Measurements from ENCODE around the gene POLK.
A peak's percentile ranks its signal among the peaks of the same experiment; 100 is the strongest.
"Not testable (repeated sequence)": the region's sequence is repeated elsewhere in the genome, so short reads cannot be mapped to it uniquely, and the experiment has no call there.

The POLK gene

DNA sequence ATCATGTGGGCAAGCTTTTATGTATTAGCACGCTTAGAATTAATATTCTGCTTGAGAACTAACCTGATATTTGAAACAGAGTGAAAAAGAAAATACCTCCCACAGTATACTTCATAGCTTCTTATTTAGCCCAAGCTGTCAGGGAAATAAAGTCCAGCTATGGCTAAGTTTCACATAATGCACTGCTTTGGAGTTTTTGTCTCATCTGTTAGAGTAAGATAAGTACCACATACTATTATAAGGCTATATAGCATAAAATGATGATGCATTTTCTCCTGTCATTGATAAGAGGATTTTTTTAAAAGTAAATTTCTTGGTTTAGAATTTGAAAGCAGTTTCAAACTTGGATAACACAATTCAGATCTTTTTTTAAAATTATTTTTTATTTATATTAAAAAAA, 97.2 kb downstream of the POLK start:
- no peak for DNase-seq

DNA sequence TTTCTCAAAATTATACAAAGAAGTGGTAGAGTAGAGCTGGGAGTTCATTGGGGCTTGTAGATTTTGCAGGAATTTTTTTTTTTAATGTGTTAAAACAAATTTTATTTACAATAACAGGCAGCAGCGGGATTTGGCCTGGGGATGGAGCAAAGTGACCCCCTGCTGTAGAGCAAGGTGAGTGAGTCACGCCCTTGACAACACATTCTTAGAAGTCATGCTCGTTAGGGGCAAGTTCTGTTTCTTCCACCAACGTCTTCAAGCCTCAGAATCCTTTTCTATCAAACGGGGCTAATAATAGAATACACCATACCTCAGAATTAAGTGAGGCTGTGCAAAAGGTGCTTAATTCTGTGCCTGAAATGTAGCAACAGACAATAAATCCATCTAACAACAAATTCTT, 98.5 kb downstream of the POLK start:
- DNase-seq, result no peak

DNA sequence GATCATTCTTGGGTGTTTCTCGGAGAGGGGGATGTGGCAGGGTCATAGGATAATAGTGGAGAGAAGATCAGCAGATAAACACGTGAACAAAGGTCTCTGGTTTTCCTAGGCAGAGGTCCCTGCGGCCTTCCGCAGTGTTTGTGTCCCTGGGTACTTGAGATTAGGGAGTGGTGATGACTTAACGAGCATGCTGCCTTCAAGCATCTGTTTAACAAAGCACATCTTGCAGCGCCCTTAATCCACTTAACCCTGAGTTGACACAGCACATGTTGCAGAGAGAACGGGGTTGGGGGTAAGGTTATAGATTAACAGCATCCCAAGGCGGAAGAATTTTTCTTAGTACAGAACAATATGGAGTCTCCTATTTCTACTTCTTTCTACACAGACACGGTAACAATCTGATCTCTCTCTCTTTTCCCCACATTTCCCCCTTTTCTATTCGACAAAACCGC, 99.2 kb downstream of the POLK start:
- DNase-seq, result not testable (repeated sequence)

DNA sequence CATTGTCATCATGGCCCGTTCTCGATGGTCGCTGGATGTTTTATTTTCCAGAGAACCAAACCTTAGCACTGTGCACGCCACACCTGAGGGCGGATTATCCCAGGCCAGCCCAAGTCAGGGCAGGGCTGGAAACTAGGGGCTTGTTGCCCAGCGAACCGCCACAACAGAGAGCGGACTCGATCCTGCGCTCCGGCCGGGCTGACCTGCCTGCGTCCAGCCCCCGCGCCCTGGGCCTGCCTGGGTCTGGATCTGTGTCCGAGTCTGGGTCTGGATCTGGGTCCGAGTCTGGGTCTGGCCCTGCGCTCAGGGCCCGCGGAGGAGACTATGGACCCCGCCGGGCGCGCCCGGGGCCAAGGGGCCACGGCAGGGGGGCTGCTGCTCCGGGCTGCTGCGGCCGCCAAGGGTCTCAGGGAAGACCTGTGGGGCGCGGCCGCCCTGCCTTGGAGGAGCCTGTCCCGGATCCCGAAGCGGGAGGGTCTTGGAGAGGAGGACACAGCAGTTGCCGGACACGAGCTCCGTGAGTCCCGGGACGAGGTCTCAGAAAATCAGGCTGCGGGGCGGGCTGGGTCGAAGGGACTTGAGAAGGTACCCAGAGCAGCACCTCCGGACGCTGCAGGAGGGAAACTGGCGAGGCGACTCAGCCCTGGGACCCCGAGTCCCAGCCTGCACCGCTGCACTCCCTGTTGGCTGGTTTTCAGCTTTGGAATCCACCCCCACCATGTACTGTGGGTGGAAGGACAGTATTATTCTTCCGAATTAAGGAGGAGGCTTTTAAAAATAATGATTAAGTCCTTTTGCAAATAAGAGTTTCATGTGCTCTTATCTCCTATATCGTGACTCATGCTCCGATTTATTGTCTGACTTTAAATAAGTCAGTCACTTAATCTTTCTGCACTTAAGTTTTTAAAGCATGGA, 99.9 kb downstream of the POLK start, which contains the start of gene ANKDD1B:
Gene ANKDD1B, plus strand, starts transcription at position 143 of the 915 bp plus-strand sequence. Its CDS starts 182 bp downstream, at position 325.
- DNase-seq, result peak in 4 of 58 donors; percentile 2 to 19 (median 6)

DNA sequence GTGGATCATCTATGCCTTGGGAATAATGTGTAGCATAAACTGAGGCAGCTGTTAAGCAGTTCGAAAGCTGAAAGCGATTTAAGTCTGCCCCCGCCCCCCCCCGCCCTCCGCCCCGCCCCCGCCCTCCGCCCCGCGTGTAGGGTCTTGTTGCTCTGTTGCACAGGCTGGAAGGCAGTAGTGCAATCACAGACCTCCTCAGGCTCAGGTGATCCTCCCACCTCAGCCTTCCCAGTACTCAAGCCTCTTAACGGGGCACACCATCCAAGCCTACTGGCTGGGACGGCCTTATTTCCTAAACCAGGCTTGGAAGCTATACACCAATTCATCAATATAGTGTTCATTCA, 100.5 kb downstream of the POLK start:
- DNase-seq, result no peak

DNA sequence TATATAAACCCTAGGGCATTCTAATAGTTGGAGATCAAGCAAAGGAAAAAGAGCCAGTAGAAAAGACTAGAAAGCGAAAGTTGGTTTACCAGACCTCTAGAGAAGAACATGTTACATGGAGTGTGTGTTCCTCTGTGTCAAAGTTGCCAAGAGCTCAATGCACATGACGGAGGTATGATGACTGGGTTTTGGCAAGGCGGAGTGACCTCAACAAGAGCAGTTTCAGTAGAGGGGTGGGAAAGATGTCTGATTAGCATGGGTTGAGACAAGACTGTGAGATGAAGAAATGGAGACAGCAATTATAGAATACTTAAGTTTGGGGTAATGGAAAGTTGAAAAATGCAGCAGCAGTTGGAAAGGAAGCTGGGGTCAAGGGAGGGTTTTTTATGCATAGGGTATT, 101.2 kb downstream of the POLK start:
- no peak for DNase-seq

DNA sequence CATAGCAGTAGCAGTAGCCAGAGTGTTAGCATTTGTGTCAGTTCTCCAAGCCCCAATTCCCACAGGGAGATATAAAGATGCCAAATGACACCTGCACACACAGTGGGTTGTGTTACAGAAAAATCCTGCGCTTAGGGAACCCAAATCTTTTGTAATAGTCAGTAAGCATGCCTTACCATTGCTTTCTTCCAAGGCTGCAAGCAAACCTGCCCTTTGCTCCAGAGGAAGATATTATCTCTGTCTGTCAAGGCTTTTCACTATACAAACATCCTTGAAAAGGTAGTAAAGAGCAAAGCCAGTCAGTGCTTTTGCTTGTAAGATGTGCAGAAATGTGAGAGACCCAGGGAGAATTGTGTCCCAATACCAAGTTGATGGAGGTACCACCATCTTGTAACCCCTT, 102.5 kb downstream of the POLK start:
- DNase-seq, result no peak

DNA sequence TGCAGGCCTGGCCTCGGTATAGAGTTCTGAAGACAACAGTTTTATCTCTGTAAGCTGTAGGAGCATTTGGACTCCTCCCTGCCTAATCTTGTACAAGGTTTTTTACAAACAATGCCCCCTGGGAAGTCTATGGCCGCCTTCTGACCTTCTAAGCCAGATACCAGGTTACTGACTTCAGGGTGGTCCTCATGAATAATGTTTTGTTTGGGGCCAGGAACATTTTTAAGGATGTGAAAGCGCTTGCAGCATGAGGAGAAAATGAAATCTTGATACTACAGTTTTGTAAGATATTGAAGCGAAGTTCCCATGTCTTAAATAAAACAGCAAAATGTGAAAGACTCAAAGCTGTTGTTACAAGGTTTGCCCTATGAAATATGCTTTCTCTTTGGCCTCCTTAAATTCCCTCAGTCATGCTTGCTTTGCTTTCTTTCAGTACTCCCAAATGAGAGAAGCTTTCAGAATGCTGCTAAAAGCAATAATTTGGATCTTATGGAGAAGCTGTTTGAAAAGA, 104.7 kb downstream of the POLK start:
- no peak for DNase-seq

DNA sequence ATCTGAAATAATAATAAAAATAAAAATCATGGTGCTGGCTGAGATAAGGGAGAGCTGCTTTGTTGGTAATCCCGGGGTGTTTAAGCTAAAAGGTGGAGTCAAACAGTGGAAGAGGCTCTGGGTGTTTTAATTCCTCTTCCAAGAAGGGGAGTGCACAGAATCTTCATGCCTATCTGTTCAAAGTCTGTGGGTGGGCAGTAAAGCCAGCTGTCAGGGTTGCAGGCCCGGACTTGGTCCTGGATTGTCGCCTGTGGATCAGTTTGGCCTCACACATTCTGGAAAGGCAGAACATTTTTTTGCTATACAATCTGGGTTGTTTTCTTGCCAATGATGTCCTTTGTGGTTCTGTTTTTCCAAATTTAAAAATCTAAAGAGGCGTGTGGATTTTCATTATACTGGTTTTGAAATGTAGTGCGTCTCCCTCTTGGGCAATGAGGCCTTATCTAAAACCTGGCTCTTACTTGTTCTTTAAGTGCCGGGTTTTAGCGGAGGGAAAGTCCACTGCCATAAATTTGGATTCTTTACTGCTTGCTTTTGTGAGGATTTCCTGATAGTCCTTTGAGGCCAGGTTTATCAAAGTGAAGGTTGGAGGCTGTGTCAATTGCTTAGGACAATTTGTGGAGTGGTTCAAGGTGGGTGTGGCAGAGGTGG, 105.4 kb downstream of the POLK start:
- peak in 11 of 58 donors; percentile 1 to 23 (median 16) for DNase-seq

DNA sequence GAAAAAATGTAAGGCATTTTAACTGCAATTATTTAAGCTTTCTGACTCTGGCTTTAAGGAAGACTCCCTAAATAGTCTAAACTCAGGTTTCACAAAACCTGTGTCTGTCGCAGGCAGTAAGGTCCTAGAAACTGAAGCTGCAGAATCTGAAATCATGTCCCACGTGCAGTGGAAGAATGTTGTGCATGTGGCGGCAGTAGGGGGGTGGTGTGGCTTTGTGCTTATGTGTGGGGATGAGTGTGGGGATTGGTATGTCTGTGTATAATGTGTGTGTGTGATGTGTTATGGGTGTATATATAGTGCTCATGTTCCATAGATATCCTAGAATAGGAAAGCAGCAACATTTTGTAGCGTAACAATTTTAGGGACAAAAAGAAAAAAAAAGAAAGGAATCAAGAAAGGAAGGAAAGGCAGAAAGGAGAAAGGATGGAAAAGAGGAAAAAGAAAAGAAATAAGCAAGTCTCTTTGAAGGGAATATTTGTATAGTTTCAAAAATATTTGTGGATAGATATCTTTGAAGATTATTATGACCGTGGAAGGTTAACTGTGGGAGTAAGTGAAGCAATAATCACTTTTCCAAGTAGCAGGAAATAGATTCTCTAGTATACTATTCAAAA, 106.2 kb downstream of the POLK start:
- peak in 1 of 58 donors; percentile 1 for DNase-seq

DNA sequence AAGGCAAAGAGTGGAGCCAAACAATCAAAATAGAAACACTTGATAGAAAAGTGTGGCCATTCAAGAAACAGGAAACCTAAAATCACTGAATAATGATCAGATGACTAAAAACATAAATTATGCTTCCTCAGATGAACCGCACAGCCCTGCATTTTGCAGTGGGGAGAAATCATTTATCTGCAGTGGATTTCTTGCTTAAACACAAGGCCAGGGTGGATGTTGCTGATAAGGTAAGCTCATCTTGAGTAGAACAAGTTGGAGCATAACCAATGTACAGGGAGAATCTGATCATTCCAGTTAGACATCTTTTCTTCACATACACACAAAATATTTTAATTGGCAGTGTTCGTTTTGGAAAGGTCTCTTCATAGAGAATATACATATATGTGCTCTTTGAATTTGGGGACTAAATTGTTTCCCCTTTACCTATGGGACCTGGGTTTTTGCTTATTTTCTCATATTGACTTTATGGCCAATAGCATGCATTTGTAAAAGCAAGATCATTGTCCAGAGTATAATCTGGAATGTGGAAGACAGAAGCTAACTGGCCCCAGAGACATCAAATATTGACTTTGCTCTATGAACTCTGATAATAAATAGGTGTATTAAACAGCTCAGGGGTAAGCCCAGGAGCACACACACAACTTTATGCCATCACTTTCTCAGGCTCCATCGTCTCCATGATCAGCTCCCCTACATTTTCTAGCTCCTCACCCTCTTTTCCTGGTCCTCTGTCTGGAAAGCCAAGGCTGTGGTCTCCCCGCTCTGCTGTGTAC, 108.7 kb downstream of the POLK start:
- no peak for DNase-seq

DNA sequence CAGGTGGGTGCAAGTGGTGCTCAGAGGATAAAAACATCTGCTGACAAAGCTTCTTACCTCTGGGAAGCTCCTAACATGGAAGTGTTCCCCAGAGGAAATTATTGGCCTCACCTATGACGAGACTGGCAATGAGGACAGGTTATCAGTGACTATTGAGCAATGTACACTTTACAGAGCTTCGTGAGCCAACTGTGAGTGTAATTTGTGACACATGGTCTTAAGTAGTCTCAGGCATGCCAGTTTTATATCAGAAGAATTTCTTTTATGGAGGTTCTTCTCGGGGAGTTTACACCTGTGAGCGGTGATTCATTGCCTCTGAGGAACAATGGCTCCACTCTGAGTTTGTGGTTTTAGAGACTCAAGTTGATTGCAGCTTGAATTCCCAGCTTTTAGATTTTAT, 110.9 kb downstream of the POLK start:
- DNase-seq, result no peak

DNA sequence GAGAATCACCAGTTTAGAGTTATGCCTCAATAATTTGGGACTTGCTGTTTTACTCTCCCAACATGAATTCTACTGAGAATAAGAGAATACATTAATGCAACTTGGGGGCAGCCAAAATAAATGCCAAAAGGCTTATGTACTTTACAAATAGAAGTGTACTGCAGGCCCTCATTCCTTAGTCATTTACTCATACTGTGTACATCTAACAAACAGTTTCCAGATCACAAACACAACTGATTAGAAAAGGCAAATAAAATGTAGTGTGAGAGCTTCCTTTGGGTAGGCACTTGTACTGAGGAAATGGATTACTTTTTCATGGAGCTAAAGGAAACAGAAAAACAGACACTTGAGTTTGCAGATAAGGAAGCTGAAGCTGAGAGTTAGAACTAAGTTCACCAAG, 112.2 kb downstream of the POLK start:
- no peak for DNase-seq

DNA sequence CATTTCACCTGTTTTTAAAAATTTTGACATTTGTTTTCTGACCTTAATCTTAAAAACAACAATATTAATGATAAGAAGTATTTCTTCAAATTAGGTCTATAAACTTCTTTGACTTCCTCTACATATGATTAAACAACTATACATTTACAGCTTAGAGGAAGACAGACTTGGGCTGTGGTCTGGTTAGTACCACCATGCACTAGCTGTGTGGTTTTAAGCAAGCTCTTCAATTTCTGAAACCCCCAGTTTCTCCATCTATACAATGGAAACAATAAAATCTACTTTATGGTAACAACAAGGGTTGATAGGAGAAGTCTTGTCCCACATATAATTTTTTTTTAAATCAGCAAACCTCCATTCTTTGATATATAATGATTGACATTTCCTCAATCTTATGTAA, 115.3 kb downstream of the POLK start:
- no peak for DNase-seq

DNA sequence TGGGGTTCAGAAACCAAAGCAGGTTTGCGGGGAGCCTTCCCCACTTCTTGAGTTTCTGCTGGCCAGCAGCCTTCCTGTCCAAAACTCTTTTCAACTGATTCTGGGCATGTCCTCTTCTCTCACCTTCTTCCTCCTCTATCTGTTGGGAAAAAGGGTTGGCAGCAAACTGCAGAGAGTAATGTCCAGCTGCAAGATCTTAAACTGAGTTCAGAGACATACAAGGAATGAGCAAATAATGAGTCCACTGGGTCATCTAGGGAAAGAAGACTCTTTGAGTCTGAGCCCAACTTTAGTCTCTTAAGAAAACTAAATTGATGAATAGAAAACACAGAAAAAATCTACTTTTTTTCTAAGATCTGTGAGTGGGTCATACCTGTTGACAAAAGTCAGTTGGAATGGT, 116.1 kb downstream of the POLK start:
- no peak for DNase-seq

DNA sequence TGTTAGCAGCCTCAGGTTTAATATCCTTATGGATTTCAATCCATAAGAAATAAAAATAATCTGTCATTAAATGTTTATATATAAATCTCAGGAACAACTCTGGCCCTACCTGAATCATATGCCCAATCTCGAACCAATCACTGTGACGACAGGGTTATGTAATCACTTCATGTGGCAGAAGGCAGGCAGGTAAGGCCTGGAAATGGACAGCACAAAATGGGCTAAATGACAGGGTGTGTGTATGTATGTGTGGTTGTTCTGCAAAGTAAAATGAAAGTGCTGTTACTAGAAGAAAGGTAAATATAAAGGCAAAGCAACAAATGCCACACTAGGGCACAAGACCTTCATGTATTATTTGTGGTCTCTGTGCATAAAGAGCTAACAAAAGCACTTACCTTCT, 119.2 kb downstream of the POLK start:
- DNase-seq, result no peak

DNA sequence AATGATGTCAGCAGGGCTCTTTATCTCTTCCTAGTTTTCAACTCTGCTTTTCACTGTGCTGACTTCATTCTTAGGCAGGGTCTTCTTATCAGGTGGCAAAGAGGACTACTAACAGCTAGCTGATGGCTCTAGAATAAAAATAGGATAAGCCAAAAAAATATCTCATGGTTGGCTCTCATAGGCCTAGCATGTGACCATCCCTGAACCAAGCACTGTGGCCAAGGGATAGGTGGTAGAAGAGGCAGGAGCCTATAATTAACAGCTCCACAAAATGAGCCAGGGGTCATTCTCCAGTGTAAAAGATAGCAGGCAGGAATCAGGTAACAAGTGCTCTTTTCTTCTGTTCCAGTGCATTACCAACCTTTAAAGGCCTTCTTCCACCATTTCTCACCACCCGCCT, 120.6 kb downstream of the POLK start:
- DNase-seq, result no peak

DNA sequence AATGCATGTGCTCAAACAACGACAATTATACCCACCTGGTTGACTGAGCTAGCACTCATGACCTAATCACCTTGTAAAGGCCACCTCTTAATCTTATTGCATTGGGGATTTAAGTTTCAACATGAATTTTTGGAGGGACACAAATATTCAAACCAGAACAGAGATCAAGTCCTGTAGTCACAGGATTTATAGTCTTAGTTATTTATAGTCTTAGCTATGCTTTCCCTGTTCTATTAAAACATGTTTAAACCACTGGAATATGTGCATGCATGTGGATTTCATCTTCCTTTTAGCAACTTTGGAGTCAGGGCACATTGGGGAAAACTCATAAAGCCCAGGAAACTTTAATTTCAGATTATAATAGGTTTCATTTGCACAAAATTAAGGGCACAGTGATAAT, 126.3 kb downstream of the POLK start:
- no peak for DNase-seq

DNA sequence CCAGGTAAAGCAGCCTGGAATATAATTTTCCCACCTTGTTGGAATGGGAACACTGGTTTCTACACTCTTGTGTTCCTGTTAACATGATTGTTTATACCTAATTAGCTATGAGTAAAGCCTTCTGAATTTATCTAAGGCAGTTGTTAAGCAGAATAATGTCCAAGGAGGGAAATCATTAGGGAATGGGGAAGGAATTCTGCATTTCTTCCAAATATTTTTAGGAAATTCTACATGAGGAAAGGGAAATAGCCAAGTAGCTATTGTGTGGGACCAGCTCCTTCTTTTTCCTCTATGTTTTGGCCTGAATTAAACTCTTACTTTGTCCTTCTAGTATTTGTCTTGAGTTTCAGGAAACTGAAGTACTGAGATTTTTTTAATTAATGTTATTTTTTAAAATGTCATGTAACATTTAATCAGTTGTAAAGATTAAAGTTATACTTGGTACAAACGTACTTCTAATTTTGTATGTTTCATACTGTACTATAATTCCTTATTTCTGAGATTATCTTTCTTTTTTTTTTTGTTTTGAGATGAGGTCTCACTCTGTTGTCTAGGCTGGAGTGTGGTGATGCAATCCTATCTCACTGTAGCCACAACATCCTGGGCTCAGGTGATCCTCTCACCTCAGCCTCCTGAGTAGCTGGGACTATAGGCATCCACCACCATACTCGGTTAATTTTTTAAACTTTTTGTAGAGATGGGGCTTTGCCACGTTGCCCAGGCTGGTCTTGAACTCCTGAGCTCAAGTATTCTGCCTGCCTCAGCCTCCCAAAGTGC, 128.0 kb downstream of the POLK start:
- no peak for DNase-seq

DNA sequence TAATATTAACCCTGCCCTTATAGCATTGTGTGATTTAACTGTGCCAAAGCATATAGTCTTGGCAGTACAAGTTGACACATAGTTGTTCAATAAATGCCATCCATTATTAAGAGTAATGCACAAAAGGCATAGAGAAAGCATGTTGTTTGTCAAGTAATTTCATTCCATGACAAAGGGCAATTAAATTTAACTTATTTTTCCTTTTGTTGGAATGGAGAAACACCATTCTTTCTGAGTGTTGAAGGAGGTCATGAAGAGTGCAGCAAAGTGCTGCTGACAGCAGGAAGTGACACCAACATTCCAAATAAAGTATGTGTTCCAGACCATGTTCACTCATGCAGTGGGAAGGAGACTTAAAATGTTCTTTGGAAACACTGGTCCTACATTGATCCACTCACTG, 128.7 kb downstream of the POLK start:
- DNase-seq, result no peak
